Testis (tissue), 2 donors: ENCODE measurements around the gene SAMD7.

ENCODE experiments used
- CTCF ChIP-seq, 3 experiments: fragments of 450-650 bp in 2 of 3; fragments of 200-600 bp in 1 of 3; sonication (generic) in 1 of 3; IDR thresholded peaks; one replicate each; pipeline ENCODE4 v1.5.1; 2016 to 2019; ENCODE audit warnings: antibody characterized with exemption in 3 of 3, mild to moderate bottlenecking in 2 of 3, moderate library complexity in 1 of 3
- POLR2A ChIP-seq: fragments of 450-650 bp; IDR thresholded peaks from one replicate; pipeline ENCODE4 v1.6.1; 2017; ENCODE audit warnings: antibody characterized with exemption, mild to moderate bottlenecking, moderate library complexity

GRCh38 chr3:169923189-169923588, 11.8 kb downstream of the SAMD7 start:
- TF ChIP-seq CTCF (IDR thresholded peaks at IDR 0.05) (no peak), POLR2A (no peak)
